ENCODE data around the gene ELFN1.

The ELFN1 gene

GRCh38 chr7:1709281-1709680 lies 39.2 kb downstream of the ELFN1 start:
- no peak overlapping the region for H3K4me3 ChIP-seq (ENCODE audit: low read depth, low read length)
- no peak for TF ChIP-seq CTCF (IDR thresholded peaks at IDR 0.05; ENCODE audit: low read depth, low read length)

GRCh38 chr7:1709900-1710299 lies 39.8 kb downstream of the ELFN1 start:
- no peak overlapping the region for H3K4me3 ChIP-seq (ENCODE audit: low read depth, low read length)
- no peak for TF ChIP-seq CTCF (IDR thresholded peaks at IDR 0.05; ENCODE audit: low read depth, low read length)

DNA sequence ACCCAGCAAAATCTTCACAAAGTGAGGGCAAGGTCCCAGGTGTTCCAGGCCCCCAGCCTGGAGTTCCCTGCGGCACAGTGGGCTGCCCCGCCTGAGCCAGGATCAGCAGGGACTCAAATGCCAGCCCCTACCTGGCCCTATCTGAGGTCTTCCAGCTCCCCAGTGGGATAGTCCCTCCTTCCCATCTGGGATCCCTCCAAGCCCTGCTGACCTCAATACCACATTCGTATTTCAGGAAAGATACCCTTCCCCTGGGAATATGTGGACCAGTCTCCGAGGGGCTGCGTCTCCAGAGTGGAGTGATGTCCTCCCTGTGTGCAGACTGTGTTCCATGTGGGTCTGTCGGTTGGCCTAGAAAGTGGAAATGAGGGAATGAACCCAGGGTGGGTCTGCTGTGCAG lies 40.9 kb downstream of the ELFN1 start:
- no peak for TF ChIP-seq CTCF (IDR thresholded peaks at IDR 0.05; ENCODE audit: low read depth, low read length)
- H3K4me3 ChIP-seq (ENCODE audit: low read depth, low read length) = no peak overlapping the region

DNA sequence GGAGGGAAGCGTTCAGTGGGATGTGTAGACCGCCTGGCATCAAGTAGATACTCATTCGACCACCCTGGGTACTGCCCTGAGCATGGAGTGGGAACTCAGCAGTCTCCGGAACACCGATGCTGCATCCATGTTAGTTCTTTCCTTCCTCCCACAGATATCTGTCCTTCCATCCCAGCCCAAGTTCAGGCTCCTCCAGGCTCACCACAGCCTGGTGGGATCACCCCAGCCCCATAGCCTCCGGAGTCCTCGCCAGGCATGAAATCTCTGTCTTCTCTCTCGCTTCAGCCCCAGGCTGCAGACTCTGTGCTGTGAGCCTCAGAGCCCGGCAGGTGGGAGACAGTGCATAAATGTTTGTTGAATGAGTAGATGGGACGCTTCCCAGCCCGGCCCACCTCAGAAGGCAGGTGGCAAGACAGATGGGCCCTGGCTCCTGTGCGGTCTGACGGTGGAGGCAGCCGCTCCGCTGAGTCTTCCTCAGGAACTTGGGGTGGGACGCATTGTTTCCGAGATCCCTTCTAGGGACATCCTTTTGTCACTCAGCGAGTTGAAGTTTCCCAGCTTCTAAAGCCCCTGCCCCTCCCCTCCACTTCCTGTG lies 42.9 kb downstream of the ELFN1 start:
- H3K4me3 ChIP-seq (ENCODE audit: low read depth, low read length) = no peak overlapping the region
- no peak for TF ChIP-seq CTCF (IDR thresholded peaks at IDR 0.05; ENCODE audit: low read depth, low read length)

- TF ChIP-seq CTCF (IDR thresholded peaks at IDR 0.05; ENCODE audit: low read depth, low read length) = no peak
- H3K4me3 ChIP-seq (ENCODE audit: low read depth, low read length) = no peak overlapping the region
Observed at GRCh38 chr7:1713502-1714484, 43.7 kb downstream of the ELFN1 start.

GRCh38 chr7:1714583-1715330 lies 44.7 kb downstream of the ELFN1 start:
- no peak overlapping the region for H3K4me3 ChIP-seq (ENCODE audit: low read depth, low read length)
- TF ChIP-seq CTCF (IDR thresholded peaks at IDR 0.05; ENCODE audit: low read depth, low read length) = no peak

GRCh38 chr7:1715331-1715625 lies 45.2 kb downstream of the ELFN1 start:
- TF ChIP-seq CTCF (IDR thresholded peaks at IDR 0.05; ENCODE audit: low read depth, low read length) = no peak
- H3K4me3 ChIP-seq (ENCODE audit: low read depth, low read length) = no peak overlapping the region
